GM21619 (cell line): Measurements from ENCODE around the gene PKNOX2.

Source experiments
- ATAC-seq: cut with Tn5 transposase; IDR thresholded peaks from one replicate; pipeline ENCODE4 v1.9.1; 2021; ENCODE audit not compliant: unreplicated experiment

The PKNOX2 gene

GRCh38 chr11:125305345-125305744 is 140.8 kb downstream of the PKNOX2 start:
- ATAC-seq = no peak

GRCh38 chr11:125306476-125306875 is 141.9 kb downstream of the PKNOX2 start:
- ATAC-seq = no peak

GRCh38 chr11:125308246-125308645 is 143.7 kb downstream of the PKNOX2 start:
- no peak for ATAC-seq

- ATAC-seq = no peak
Observed at GRCh38 chr11:125312391-125312790, 147.8 kb downstream of the PKNOX2 start.

- no peak for ATAC-seq
Observed at GRCh38 chr11:125312812-125313211, 148.3 kb downstream of the PKNOX2 start.

- no peak for ATAC-seq
Observed at GRCh38 chr11:125313271-125314219, 149.0 kb downstream of the PKNOX2 start.

GRCh38 chr11:125314276-125315078 is 149.9 kb downstream of the PKNOX2 start:
- no peak for ATAC-seq

GRCh38 chr11:125315079-125315740 is 150.7 kb downstream of the PKNOX2 start:
- no peak for ATAC-seq

GRCh38 chr11:125317416-125317815 is 152.9 kb downstream of the PKNOX2 start:
- ATAC-seq = no peak

GRCh38 chr11:125319649-125320048 is 155.1 kb downstream of the PKNOX2 start:
- ATAC-seq = no peak

- no peak for ATAC-seq
Observed at GRCh38 chr11:125320347-125321076, 156.0 kb downstream of the PKNOX2 start.

GRCh38 chr11:125322289-125322688 is 157.7 kb downstream of the PKNOX2 start:
- no peak for ATAC-seq

GRCh38 chr11:125325196-125325595 is 160.6 kb downstream of the PKNOX2 start:
- no peak for ATAC-seq

- ATAC-seq = no peak
Observed at GRCh38 chr11:125326126-125326525, 161.6 kb downstream of the PKNOX2 start.

- no peak for ATAC-seq
Observed at GRCh38 chr11:125327518-125328224, 163.1 kb downstream of the PKNOX2 start.

- no peak for ATAC-seq
Observed at GRCh38 chr11:125328225-125328580, 163.7 kb downstream of the PKNOX2 start.

- ATAC-seq = no peak
Observed at GRCh38 chr11:125329786-125330185, 165.2 kb downstream of the PKNOX2 start.

- ATAC-seq = no peak
Observed at GRCh38 chr11:125330462-125331325, 166.1 kb downstream of the PKNOX2 start.

- ATAC-seq = no peak
Observed at GRCh38 chr11:125331357-125332035, 166.9 kb downstream of the PKNOX2 start.
